ENCODE measurements around the gene PLCH1. TPM values are rescaled to one million over a fixed set of nuclear protein-coding genes. Genes with fewer than 3 reads are reported as not detected.

PLCH1 gene
- polyA plus RNA-seq, 1 donor (not counting 4 experiments of a cell fraction or from before 2014, with no cell fraction given), result 0.05 TPM

DNA sequence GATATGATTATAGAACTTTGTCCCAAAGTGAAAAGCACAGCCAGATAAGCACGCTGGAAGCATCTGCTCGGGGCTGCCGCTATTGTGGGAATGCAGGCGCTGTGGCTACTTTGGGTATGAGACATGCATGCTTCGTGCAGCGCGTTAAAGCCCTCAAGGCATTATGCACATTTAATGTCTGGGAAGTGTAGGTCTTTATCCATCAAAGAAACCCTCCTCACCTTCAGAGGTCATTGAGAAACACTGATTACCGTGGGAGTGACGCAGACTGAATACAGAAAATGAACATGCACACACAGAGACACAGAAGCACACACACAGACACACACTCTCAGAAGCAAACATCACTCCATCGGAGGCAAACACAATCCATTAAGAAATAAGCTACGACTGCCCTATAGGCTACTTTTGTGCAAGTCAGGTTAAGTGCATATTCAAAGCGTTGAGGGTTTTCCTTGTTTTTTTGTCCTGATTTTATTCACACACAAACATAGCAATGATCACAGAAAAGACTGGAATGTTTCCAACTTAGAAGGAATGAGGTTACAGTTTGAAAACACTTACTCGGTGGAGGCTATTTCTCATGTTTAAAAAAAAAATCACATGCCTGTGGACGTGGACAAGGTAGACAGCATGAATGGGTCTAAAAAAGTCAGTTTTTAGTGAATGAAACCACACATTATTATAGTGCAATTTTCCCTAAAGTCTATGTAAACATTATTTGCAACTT, 68.5 kb downstream of the PLCH1 start:
- peaks cover 6% of the 10 kb centered on the region for H3K4me1 ChIP-seq (ENCODE audit: control insufficient read depth, extremely low read depth, insufficient read depth, low read length)
- no peaks in the 10 kb centered on the region for H3K36me3 ChIP-seq (ENCODE audit: control insufficient read depth in 2 of 2, extremely low read depth in 1 of 2, insufficient read depth in 2 of 2, low read length in 2 of 2)
- no peak overlapping the region for H2AFZ ChIP-seq (ENCODE audit: control insufficient read depth, low read length)
- H4K20me1 ChIP-seq (ENCODE audit: control insufficient read depth, extremely low read depth, insufficient read depth, low read length), result no peaks in the 10 kb centered on the region
- no peaks in the 10 kb centered on the region for H3K27me3 ChIP-seq (ENCODE audit: control insufficient read depth, extremely low read depth, insufficient read depth, low read length)
- H3K9me1 ChIP-seq (ENCODE audit: control insufficient read depth, extremely low read depth, insufficient read depth, low read length), result no peaks in the 10 kb centered on the region
- H3K4me3 ChIP-seq (ENCODE audit: control insufficient read depth in 2 of 3, extremely low read depth in 1 of 3, insufficient read depth in 2 of 3, low read depth in 1 of 3, low read length in 3 of 3), result no peak overlapping the region
- no peaks in the 10 kb centered on the region for H3K9me3 ChIP-seq (ENCODE audit: control insufficient read depth, low read depth, low read length)
- no peak overlapping the region for H3K27ac ChIP-seq (ENCODE audit: control insufficient read depth, insufficient read depth, low read length)
- TF ChIP-seq EZH2 (IDR thresholded peaks at IDR 0.05; ENCODE audit: low read length), result no peak
- TF ChIP-seq, protein P1, sequence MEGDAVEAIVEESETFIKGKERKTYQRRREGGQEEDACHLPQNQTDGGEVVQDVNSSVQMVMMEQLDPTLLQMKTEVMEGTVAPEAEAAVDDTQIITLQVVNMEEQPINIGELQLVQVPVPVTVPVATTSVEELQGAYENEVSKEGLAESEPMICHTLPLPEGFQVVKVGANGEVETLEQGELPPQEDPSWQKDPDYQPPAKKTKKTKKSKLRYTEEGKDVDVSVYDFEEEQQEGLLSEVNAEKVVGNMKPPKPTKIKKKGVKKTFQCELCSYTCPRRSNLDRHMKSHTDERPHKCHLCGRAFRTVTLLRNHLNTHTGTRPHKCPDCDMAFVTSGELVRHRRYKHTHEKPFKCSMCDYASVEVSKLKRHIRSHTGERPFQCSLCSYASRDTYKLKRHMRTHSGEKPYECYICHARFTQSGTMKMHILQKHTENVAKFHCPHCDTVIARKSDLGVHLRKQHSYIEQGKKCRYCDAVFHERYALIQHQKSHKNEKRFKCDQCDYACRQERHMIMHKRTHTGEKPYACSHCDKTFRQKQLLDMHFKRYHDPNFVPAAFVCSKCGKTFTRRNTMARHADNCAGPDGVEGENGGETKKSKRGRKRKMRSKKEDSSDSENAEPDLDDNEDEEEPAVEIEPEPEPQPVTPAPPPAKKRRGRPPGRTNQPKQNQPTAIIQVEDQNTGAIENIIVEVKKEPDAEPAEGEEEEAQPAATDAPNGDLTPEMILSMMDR (optimal IDR thresholded peaks at IDR 0.05 in 1 of 3, IDR thresholded peaks at IDR 0.05 in 1 of 3, conservative IDR thresholded peaks at IDR 0.05 in 1 of 3; ENCODE audit: extremely low read depth in 1 of 3, insufficient read depth in 2 of 3, low read length in 3 of 3), result no peak
- no peak overlapping the region for H3K9ac ChIP-seq (ENCODE audit: control insufficient read depth, extremely low read depth, insufficient read depth, low read length)
- DNase-seq (ENCODE audit: low read depth, low spot score) (no peak), FAIRE-seq (peak; percentile 48)
- peak overlapping the region; percentile 42 for H3K4me2 ChIP-seq (ENCODE audit: control insufficient read depth, extremely low read depth, insufficient read depth, low read depth, low read length)
- no peaks in the 10 kb centered on the region for H3K79me2 ChIP-seq (ENCODE audit: control insufficient read depth, insufficient read depth, low read length)
- dilution Hi-C loops (cut with MboI; ENCODE audit: extremely low pct_ligation_motif_present, low sequenced_read_pairs), result no loop called here

- Histone ChIP-seq H3K4me1 (ENCODE audit: control insufficient read depth, extremely low read depth, insufficient read depth, low read length) (peaks cover 6% of the 10 kb centered on the region), H3K9ac (ENCODE audit: control insufficient read depth, extremely low read depth, insufficient read depth, low read length) (no peak overlapping the region), H4K20me1 (ENCODE audit: control insufficient read depth, extremely low read depth, insufficient read depth, low read length) (no peaks in the 10 kb centered on the region), H3K9me1 (ENCODE audit: control insufficient read depth, extremely low read depth, insufficient read depth, low read length) (no peaks in the 10 kb centered on the region), H3K4me3 (ENCODE audit: control insufficient read depth in 2 of 3, extremely low read depth in 1 of 3, insufficient read depth in 2 of 3, low read depth in 1 of 3, low read length in 3 of 3) (no peak overlapping the region), H3K36me3 (ENCODE audit: control insufficient read depth in 2 of 2, extremely low read depth in 1 of 2, insufficient read depth in 2 of 2, low read length in 2 of 2) (no peaks in the 10 kb centered on the region), H2AFZ (ENCODE audit: control insufficient read depth, low read length) (no peak overlapping the region), H3K4me2 (ENCODE audit: control insufficient read depth, extremely low read depth, insufficient read depth, low read depth, low read length) (no peak overlapping the region), H3K27me3 (ENCODE audit: control insufficient read depth, extremely low read depth, insufficient read depth, low read length) (no peaks in the 10 kb centered on the region), H3K27ac (ENCODE audit: control insufficient read depth, insufficient read depth, low read length) (no peak overlapping the region), H3K79me2 (ENCODE audit: control insufficient read depth, insufficient read depth, low read length) (no peaks in the 10 kb centered on the region), H3K9me3 (ENCODE audit: control insufficient read depth, low read depth, low read length) (no peaks in the 10 kb centered on the region)
- TF ChIP-seq, protein P1 (optimal IDR thresholded peaks at IDR 0.05 in 1 of 3, IDR thresholded peaks at IDR 0.05 in 1 of 3, conservative IDR thresholded peaks at IDR 0.05 in 1 of 3; ENCODE audit: extremely low read depth in 1 of 3, insufficient read depth in 2 of 3, low read length in 3 of 3), result no peak
- TF ChIP-seq EZH2 (IDR thresholded peaks at IDR 0.05; ENCODE audit: low read length), result no peak
- DNase-seq (ENCODE audit: low read depth, low spot score) (no peak), FAIRE-seq (no peak)
- dilution Hi-C loops (cut with MboI; ENCODE audit: extremely low pct_ligation_motif_present, low sequenced_read_pairs), result no loop called here
Observed at GRCh38 chr3:155675094-155675493, 69.8 kb downstream of the PLCH1 start.
